GM12878 (cell line): ENCODE data around the gene AKAP13. TPM values are rescaled to one million over a fixed set of nuclear protein-coding genes. Genes with fewer than 3 reads are reported as not detected.
A peak's percentile ranks its signal among the peaks of the same experiment; 100 is the strongest.

Experiments used
- ATAC-seq: fragments of 200-7000 bp; cut with Tn5 transposase; 3 replicates; pipeline ENCODE4 v1.9.1; 2020; ENCODE audit warnings: mild to moderate bottlenecking, moderate library complexity
- BruUV-seq: library from RNA; stranded (reverse); fragments of 400-500 nt; replicated peaks from 2 replicates; lab custom pipeline; 2021; lab: Mats Ljungman, UMichigan
- CTCF ChIA-PET: fragments of 300-600 bp; sonication (Branson Sonifier 250); formaldehyde crosslinking; extraction: SDS; loops from one replicate; lab custom pipeline; 2021; ENCODE audit warnings: inconsistent platforms; lab: Yijun Ruan, JAX
- POLR2A ChIA-PET: fragments of 350-600 bp; formaldehyde crosslinking; extraction: SDS; loops from one replicate; lab custom pipeline; 2021; ENCODE audit warnings: inconsistent platforms; lab: Charles Lee
- RAD21 ChIA-PET: fragments of 300-600 bp; sonication (Branson Sonifier 250); formaldehyde crosslinking; loops from one replicate; lab custom pipeline; 2023; ENCODE audit warnings: antibody characterized with exemption; ENCODE audit not compliant: unreplicated experiment; lab: Charles Lee
- SMC1A ChIA-PET: fragments of 300-600 bp; sonication (Branson Sonifier 250); formaldehyde crosslinking; loops from one replicate; lab custom pipeline; 2023; ENCODE audit not compliant: unreplicated experiment, uncharacterized antibody; lab: Charles Lee
- DNase-seq: peaks from one replicate; pipeline ENCODE4 v3.0.0-alpha.2; 2011; ENCODE audit warnings: low read depth, low spot score
- FAIRE-seq: peaks from 3 replicates; lab custom pipeline; 2011; peaks lifted over from hg19 to GRCh38; lab: Jason Lieb, UNC
- H2AFZ ChIP-seq: 2 replicates; pipeline ENCODE4 v1.6.0; 2011; ENCODE audit warnings: low read depth, low read length, control low read depth; ENCODE audit not compliant: control insufficient read depth
- H3K27ac ChIP-seq: 2 replicates; pipeline ENCODE4 v1.5.1; 2011; ENCODE audit warnings: control low read depth; ENCODE audit not compliant: control insufficient read depth, insufficient read depth
- H3K27me3 ChIP-seq, 2 experiments: replicated peaks in 1 of 2; 2 replicates each; pipeline versions ENCODE4 v1.6.0 to v1.6.1; 2011; ENCODE audit warnings: low read length in 1 of 2; ENCODE audit not compliant: control insufficient read depth in 2 of 2, insufficient read depth in 2 of 2
- H3K36me3 ChIP-seq, 2 experiments: 2 replicates each; pipeline ENCODE4 v1.5.1; 2011; ENCODE audit warnings: low read length in 1 of 2; ENCODE audit not compliant: control insufficient read depth in 2 of 2, insufficient read depth in 2 of 2
- H3K4me1 ChIP-seq: 2 replicates; pipeline ENCODE4 v1.6.1; 2011; ENCODE audit warnings: mild to moderate bottlenecking, low read length, moderate library complexity, mixed read lengths; ENCODE audit not compliant: control insufficient read depth, insufficient read depth
- H3K4me2 ChIP-seq: 2 replicates; pipeline ENCODE4 v1.6.0; 2011; ENCODE audit warnings: control low read depth; ENCODE audit not compliant: control insufficient read depth, insufficient read depth
- H3K4me3 ChIP-seq: fragments of 200-600 bp; sonication (generic); 2 replicates; pipeline ENCODE4 v1.5.1; 2016
- H3K79me2 ChIP-seq: 2 replicates; pipeline ENCODE4 v1.6.0; 2011; ENCODE audit warnings: low read length; ENCODE audit not compliant: control insufficient read depth, insufficient read depth
- H3K9ac ChIP-seq: 2 replicates; pipeline ENCODE4 v1.8.0; 2011; ENCODE audit warnings: low read length, control low read depth, mixed read lengths; ENCODE audit not compliant: control insufficient read depth, insufficient read depth
- H3K9me3 ChIP-seq: replicated peaks from 3 replicates; pipeline ENCODE4 v1.5.1; 2011; ENCODE audit warnings: mild to moderate bottlenecking, low read length; ENCODE audit not compliant: control insufficient read depth, insufficient read depth
- H4K20me1 ChIP-seq: 2 replicates; pipeline ENCODE4 v1.6.0; 2011; ENCODE audit not compliant: control insufficient read depth, insufficient read depth
- ESRRA ChIP-seq: IDR thresholded peaks from 2 replicates; pipeline ENCODE4 v1.6.1; 2012; ENCODE audit warnings: mild to moderate bottlenecking, low read length, improper control_type of control experiment
- HDAC6 ChIP-seq: fragments of 200-600 bp; sonication (generic); IDR thresholded peaks from one replicate; pipeline ENCODE4 v1.8.0; 2017; ENCODE audit warnings: antibody characterized with exemption; ENCODE audit not compliant: unreplicated experiment
- IRF5 ChIP-seq: fragments of 450-650 bp; IDR thresholded peaks from 2 replicates; pipeline ENCODE4 v1.6.1; 2017; ENCODE audit warnings: borderline replicate concordance
- LARP7 ChIP-seq: fragments of 450-650 bp; IDR thresholded peaks from 2 replicates; pipeline ENCODE4 v1.6.1; 2017; ENCODE audit warnings: mild to moderate bottlenecking
- NBN ChIP-seq: fragments of 450-650 bp; IDR thresholded peaks from 2 replicates; pipeline ENCODE4 v1.6.1; 2016
- NFIC ChIP-seq: IDR thresholded peaks from 2 replicates; pipeline ENCODE4 v1.6.1; 2012; ENCODE audit warnings: low read depth, mild to moderate bottlenecking, inconsistent platforms, low read length, moderate library complexity
- POLR2AphosphoS2 ChIP-seq: IDR thresholded peaks from 2 replicates; pipeline ENCODE4 v1.6.1; 2011; ENCODE audit warnings: low read depth, mild to moderate bottlenecking, low read length, improper control_type of control experiment, moderate library complexity
- POLR2AphosphoS5 ChIP-seq: IDR thresholded peaks from 2 replicates; pipeline ENCODE4 v1.6.1; 2011; ENCODE audit warnings: mild to moderate bottlenecking, low read length, inconsistent platforms
- TCF12 ChIP-seq: IDR thresholded peaks from 2 replicates; pipeline ENCODE4 v1.6.1; 2011; ENCODE audit warnings: low read depth, mild to moderate bottlenecking, low read length
- WGBS: methylation state at CpG from one replicate; pipeline ENCODE4 v1.1.6; 2016; ENCODE audit warnings: low lambda C conversion rate; ENCODE audit not compliant: insufficient replicate concordance, insufficient coverage; ENCODE audit errors: missing lambda C conversion rate; 5-methylcytosine and 5-hydroxymethylcytosine counted together
- in situ Hi-C: fragments of 300-500 bp; cut with MboI; formaldehyde crosslinking; loops from 9 replicates; pipeline ENCODE4 v1.14.3; 2018; ENCODE audit warnings: mixed read lengths
- intact Hi-C: fragments of 100-400 bp; cut with micrococcal nuclease; formaldehyde crosslinking; loops from one replicate; pipeline ENCODE4 v1.14.2; 2022; ENCODE audit not compliant: unreplicated experiment
- polyA plus RNA-seq, 11 experiments: library from polyadenylated mRNA; depleted of rRNA in 4 of 11; unstranded in 6 of 11; stranded (reverse) in 5 of 11; fragments of >200 nt; fragmentation: Nextera tagmentation in 4 of 11; fragmentation: Illumina TruSeq in 1 of 11; extraction: Ambion mirVana in 4 of 11; extraction: Trizol in 1 of 11; gene quantifications; 1 replicate in 1 of 11; 2 replicates in 10 of 11; pipeline versions ENCODE4 v1.2.1 to v1.2.3, GENCODE V29; 2011 to 2016; ENCODE audit warnings: inconsistent platforms in 2 of 11, missing spikeins in 2 of 11, low read depth in 1 of 11
- total RNA-seq, 4 experiments: library from RNA; depleted of rRNA in 3 of 4; stranded (reverse); fragments of >200 nt in 3 of 4; fragmentation: Illumina TruSeq in 1 of 4; extraction: Trizol in 1 of 4; gene quantifications; 2 replicates each; pipeline versions ENCODE4 v1.2.1 to v1.2.3, GENCODE V29; 2013 to 2021
- TF ChIP-seq, protein P1 (sequence below): fragments of 150-350 bp; IDR thresholded peaks from 2 replicates; pipeline ENCODE4 v1.6.1; 2016; ENCODE audit warnings: low read depth, low read length
- TF ChIP-seq, protein P2 (sequence below): IDR thresholded peaks from 2 replicates; pipeline ENCODE4 v1.6.1; 2011; ENCODE audit warnings: borderline replicate concordance, low read depth, mild to moderate bottlenecking, moderate library complexity, low read length; ENCODE audit not compliant: insufficient read depth, poor library complexity, severe bottlenecking
- TF ChIP-seq, protein P3 (sequence below): IDR thresholded peaks from 2 replicates; pipeline ENCODE4 v1.6.1; 2012; ENCODE audit warnings: low read depth, low read length, improper control_type of control experiment

AKAP13 gene
- total and polyA plus RNA-seq, 10 of the 15 experiments (the other 5 are each of a cell fraction or from before 2014, with no cell fraction given), result 14.4 to 74.9 (median 55.1) TPM

DNA sequence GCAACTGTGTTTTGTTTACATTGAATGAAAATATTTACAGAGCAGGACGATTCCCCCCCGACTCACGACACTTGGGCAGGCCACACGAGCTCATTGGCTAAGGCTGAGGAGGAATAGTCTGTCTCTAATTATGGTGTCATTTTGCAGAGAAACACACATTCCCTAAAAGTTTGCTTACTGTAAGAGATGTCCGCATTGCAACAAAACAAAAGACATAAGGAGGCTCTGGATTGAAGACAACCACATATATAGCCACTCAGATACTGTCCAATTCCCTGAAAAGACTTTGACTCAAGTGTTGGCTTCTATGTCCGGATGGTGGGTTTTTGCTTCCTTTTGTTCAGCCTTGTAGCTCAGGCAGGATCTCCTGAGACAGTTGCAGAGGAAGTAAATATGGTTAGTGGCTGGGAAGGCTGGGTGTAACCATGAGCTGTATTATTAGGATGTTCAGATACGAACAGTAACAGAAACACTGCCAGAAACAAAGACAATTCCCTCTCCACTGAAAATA lies 243.9 kb downstream of the AKAP13 start:
- no peak for DNase-seq
- CTCF ChIA-PET, result interaction anchor here (0.7 to 4.2 kb wide), 5 partner anchors 7 to 216 kb away, joined by 3 to 18 read pairs (median 4); partner anchors contain the start of gene KLHL25
- TF ChIP-seq NBN (no peak), HDAC6 (no peak), TCF12 (no peak), NFIC (no peak), POLR2AphosphoS2 (no peak), IRF5 (no peak), POLR2AphosphoS5 (no peak), LARP7 (no peak), ESRRA (no peak)
- TF ChIP-seq, protein P1, sequence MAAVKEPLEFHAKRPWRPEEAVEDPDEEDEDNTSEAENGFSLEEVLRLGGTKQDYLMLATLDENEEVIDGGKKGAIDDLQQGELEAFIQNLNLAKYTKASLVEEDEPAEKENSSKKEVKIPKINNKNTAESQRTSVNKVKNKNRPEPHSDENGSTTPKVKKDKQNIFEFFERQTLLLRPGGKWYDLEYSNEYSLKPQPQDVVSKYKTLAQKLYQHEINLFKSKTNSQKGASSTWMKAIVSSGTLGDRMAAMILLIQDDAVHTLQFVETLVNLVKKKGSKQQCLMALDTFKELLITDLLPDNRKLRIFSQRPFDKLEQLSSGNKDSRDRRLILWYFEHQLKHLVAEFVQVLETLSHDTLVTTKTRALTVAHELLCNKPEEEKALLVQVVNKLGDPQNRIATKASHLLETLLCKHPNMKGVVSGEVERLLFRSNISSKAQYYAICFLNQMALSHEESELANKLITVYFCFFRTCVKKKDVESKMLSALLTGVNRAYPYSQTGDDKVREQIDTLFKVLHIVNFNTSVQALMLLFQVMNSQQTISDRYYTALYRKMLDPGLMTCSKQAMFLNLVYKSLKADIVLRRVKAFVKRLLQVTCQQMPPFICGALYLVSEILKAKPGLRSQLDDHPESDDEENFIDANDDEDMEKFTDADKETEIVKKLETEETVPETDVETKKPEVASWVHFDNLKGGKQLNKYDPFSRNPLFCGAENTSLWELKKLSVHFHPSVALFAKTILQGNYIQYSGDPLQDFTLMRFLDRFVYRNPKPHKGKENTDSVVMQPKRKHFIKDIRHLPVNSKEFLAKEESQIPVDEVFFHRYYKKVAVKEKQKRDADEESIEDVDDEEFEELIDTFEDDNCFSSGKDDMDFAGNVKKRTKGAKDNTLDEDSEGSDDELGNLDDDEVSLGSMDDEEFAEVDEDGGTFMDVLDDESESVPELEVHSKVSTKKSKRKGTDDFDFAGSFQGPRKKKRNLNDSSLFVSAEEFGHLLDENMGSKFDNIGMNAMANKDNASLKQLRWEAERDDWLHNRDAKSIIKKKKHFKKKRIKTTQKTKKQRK, result no peak
- TF ChIP-seq, protein P2, sequence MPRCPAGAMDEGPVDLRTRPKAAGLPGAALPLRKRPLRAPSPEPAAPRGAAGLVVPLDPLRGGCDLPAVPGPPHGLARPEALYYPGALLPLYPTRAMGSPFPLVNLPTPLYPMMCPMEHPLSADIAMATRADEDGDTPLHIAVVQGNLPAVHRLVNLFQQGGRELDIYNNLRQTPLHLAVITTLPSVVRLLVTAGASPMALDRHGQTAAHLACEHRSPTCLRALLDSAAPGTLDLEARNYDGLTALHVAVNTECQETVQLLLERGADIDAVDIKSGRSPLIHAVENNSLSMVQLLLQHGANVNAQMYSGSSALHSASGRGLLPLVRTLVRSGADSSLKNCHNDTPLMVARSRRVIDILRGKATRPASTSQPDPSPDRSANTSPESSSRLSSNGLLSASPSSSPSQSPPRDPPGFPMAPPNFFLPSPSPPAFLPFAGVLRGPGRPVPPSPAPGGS, result no peak
- TF ChIP-seq, protein P3, sequence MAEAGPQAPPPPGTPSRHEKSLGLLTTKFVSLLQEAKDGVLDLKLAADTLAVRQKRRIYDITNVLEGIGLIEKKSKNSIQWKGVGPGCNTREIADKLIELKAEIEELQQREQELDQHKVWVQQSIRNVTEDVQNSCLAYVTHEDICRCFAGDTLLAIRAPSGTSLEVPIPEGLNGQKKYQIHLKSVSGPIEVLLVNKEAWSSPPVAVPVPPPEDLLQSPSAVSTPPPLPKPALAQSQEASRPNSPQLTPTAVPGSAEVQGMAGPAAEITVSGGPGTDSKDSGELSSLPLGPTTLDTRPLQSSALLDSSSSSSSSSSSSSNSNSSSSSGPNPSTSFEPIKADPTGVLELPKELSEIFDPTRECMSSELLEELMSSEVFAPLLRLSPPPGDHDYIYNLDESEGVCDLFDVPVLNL, result no peak
- H3K4me1 ChIP-seq, result peaks cover 27% of the 10 kb centered on the region
- intact Hi-C loops (no loop called here), in situ Hi-C loops (no loop called here)
- no peak overlapping the region for H3K9ac ChIP-seq
- SMC1A ChIA-PET, result interaction anchor here (0.8 to 3.6 kb wide), 16 partner anchors 10 to 334 kb away, joined by 3 to 17 read pairs (median 4); no protein-coding TSS in a partner anchor
- peaks cover 10% of the 10 kb centered on the region for H3K79me2 ChIP-seq
- no peaks in the 10 kb centered on the region for H4K20me1 ChIP-seq
- H3K27me3 ChIP-seq, result no peaks in the 10 kb centered on the region
- RAD21 ChIA-PET, result interaction anchor here (0.6 to 2.9 kb wide), 7 partner anchors 10 to 86 kb away, joined by 3 to 7 read pairs (median 3); no protein-coding TSS in a partner anchor
- peak overlapping the region; percentile 36 for H3K27ac ChIP-seq
- BruUV-seq, result no TSS peak
- FAIRE-seq, result peak; percentile 64
- peaks cover 0 to 4% of the 10 kb centered on the region in 2 experiments; a peak in 1 of 4 replicates for H3K36me3 ChIP-seq
- ATAC-seq, result no peak; the same call in 1 of the 3 replicates
- H3K9me3 ChIP-seq, result no peaks in the 10 kb centered on the region
- WGBS, result 72% methylated on average over 7 of the region's 7 CpGs
- no peak overlapping the region for H3K4me3 ChIP-seq
- H2AFZ ChIP-seq, result no peak overlapping the region
- POLR2A ChIA-PET, result interaction anchor here (1.3 to 2.0 kb wide), 2 partner anchors 19 to 62 kb away, joined by 3 to 7 read pairs; no protein-coding TSS in a partner anchor
- H3K4me2 ChIP-seq, result peak overlapping the region; percentile 41; the same call in 1 of the 2 replicates
